IPS-18a (cell line): ENCODE measurements around the gene JAKMIP1.

ENCODE experiments used
- H3K27ac ChIP-seq: one replicate; pipeline ENCODE4 v1.5.1; 2013; ENCODE audit warnings: low read length
- H3K27me3 ChIP-seq: one replicate; pipeline ENCODE4 v1.6.1; 2013; ENCODE audit warnings: mild to moderate bottlenecking, low read length; ENCODE audit not compliant: control insufficient read depth, insufficient read depth
- H3K36me3 ChIP-seq: one replicate; pipeline ENCODE4 v1.6.1; 2013; ENCODE audit warnings: low read depth, low read length; ENCODE audit not compliant: control insufficient read depth
- H3K4me1 ChIP-seq: one replicate; pipeline ENCODE4 v1.6.1; 2013; ENCODE audit warnings: low read depth, low read length; ENCODE audit not compliant: control insufficient read depth
- H3K4me3 ChIP-seq: one replicate; pipeline ENCODE4 v1.5.1; 2013; ENCODE audit warnings: low read length
- H3K9ac ChIP-seq: one replicate; pipeline ENCODE4 v1.6.1; 2013; ENCODE audit warnings: mild to moderate bottlenecking, low read length, moderate library complexity
- H3K9me3 ChIP-seq: one replicate; pipeline ENCODE4 v1.6.1; 2013; ENCODE audit warnings: low read depth, low read length; ENCODE audit not compliant: control insufficient read depth

JAKMIP1 gene

DNA sequence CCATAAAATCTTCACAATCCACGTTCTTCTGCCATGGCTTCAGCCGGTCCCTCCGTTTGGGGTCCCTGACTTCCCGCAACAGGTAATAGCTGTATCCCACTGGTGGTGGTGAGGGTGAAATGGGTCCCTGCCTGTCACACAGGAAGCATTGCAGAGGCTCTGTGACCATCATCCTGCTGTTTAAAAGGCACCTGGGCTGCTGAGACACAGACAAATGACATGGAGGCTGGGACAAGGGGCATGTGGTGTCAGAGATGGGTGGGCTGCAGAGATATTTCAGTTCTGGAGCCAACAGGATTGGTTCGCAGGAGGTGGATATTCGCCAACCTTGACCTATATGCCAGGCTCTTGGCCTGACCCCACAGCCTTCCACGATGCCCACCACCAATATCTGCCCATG lies 82.1 kb downstream of the JAKMIP1 start:
- no peaks in the 10 kb centered on the region for H3K36me3 ChIP-seq
- H3K4me1 ChIP-seq: peaks cover 19% of the 10 kb centered on the region
- H3K9ac ChIP-seq: no peak overlapping the region
- H3K9me3 ChIP-seq: no peaks in the 10 kb centered on the region
- peaks cover 7% of the 10 kb centered on the region for H3K27me3 ChIP-seq
- no peak overlapping the region for H3K4me3 ChIP-seq
- no peak overlapping the region for H3K27ac ChIP-seq

DNA sequence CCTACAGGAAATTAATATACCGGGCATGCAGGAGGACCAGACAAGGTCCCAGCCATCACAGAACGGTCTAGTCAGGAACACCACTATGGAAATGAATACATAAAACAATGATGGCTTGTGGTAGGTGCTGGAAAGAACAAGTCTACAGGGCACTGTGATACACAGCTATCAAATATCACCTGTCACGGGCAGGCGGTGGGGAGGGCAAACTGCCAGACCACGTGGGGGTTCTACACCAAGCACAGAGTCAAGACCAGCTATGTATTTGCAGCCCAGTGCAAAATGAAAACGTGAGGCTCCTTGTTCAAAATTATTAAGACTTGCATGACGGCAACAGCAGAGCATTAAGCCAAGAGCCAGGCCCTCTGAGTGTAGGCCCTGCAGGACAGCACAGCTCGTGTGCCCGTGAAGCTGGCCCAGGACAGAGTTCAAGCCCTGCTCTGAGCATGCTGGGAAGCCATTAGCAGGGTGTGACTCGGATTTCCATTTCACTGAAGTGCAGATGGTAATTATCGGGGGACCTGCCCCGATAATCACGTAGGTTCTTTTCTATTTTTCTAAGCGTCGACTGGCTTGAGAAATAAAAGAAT lies 83.6 kb downstream of the JAKMIP1 start:
- no peaks in the 10 kb centered on the region for H3K36me3 ChIP-seq
- H3K4me3 ChIP-seq: peak overlapping the region; percentile 18
- peaks cover 19% of the 10 kb centered on the region for H3K4me1 ChIP-seq
- peaks cover 7% of the 10 kb centered on the region for H3K27me3 ChIP-seq
- no peaks in the 10 kb centered on the region for H3K9me3 ChIP-seq
- H3K9ac ChIP-seq: no peak overlapping the region
- no peak overlapping the region for H3K27ac ChIP-seq

DNA sequence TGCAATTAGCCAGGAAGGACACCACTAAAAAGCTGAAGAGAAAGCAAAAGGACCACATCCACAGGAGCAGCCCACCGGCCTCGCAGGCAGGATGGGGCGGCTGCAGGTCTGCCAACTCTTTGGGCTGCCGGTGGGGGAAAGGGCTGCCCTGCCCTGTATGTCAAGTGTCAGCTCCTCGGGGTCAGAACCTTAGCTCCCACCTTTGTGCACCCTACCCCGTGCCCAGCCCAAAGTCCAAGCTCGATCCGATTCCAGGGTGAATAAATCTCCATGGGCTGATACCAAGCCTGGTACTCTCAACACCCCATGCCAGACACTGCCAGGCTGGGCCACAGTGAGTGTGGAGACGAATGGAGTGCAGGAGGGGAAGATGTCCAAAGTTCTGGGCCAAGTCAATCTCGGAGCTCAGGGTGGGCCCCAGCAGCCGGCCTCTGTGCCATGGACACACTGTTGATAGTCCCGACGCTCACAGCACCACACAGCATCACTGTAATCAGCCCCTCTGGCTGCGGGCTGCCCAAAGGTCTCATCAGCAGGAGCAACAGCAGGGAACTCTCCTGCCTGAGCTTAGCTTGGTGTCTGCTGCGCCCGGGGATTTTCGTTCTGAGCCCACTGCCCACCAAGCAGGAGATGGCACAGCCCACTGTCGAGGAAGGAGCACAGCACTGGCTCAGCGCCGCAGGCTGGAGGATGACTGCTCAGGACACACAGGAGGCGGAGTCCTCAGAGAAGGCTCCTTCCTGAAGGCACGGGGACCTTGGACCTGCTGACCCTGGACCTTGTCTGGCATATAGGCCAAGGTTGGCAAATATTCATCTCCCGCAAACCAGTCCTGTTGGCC lies 84.4 kb downstream of the JAKMIP1 start:
- H3K4me1 ChIP-seq: peaks cover 19% of the 10 kb centered on the region
- no peaks in the 10 kb centered on the region for H3K9me3 ChIP-seq
- H3K27ac ChIP-seq: no peak overlapping the region
- H3K27me3 ChIP-seq: peaks cover 7% of the 10 kb centered on the region
- H3K9ac ChIP-seq: no peak overlapping the region
- H3K4me3 ChIP-seq: no peak overlapping the region
- H3K36me3 ChIP-seq: no peaks in the 10 kb centered on the region

GRCh38 chr4:6115342-6115741 lies 85.0 kb downstream of the JAKMIP1 start:
- Histone ChIP-seq H3K36me3 (no peaks in the 10 kb centered on the region), H3K9ac (no peak overlapping the region), H3K9me3 (no peaks in the 10 kb centered on the region), H3K4me1 (peaks cover 19% of the 10 kb centered on the region), H3K27me3 (peaks cover 7% of the 10 kb centered on the region), H3K4me3 (no peak overlapping the region), H3K27ac (no peak overlapping the region)

DNA sequence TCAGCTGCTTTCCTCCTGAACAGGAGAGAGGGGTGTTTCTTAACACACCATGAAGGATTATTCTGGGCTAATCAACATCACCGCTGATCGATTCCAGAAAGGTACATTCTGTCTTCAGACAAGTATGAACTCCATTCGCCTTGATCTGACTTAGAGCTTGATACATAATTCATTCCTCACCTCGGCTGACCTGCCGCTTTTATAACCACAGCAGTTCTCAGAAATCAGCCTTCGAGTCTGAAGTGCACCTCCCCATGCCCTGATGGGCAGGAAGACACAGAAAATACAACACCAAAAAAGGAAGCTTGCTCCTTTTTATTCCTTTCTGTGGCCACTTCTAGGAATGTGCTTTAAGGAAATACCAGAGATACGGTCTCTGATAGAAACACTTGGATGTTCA lies 85.7 kb downstream of the JAKMIP1 start:
- Histone ChIP-seq H3K27me3 (peaks cover 7% of the 10 kb centered on the region), H3K4me1 (peaks cover 19% of the 10 kb centered on the region), H3K27ac (no peak overlapping the region), H3K36me3 (no peaks in the 10 kb centered on the region), H3K9me3 (no peaks in the 10 kb centered on the region), H3K9ac (no peak overlapping the region), H3K4me3 (no peak overlapping the region)

DNA sequence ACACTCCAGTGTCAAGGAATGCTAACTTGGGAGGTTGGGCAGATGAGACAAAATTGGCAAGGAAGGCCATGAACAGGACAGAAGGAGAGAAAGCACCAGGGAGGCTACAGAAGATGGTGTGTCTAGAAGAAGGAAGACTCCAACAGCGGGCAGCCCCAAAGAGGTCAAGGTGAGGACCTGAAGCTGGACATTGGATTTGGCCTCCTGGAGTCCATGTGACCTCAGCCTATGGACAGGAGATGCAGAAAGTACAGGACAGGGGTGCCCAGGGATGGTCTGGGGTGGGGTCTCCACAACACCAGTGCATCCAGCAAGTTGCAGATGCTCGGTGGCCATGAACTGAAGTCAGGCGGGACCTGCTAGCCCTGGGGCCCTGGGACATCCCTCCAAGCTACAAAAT lies 86.2 kb downstream of the JAKMIP1 start:
- peaks cover 7% of the 10 kb centered on the region for H3K27me3 ChIP-seq
- no peak overlapping the region for H3K27ac ChIP-seq
- no peaks in the 10 kb centered on the region for H3K9me3 ChIP-seq
- no peak overlapping the region for H3K4me3 ChIP-seq
- H3K4me1 ChIP-seq: peaks cover 19% of the 10 kb centered on the region
- no peak overlapping the region for H3K9ac ChIP-seq
- no peaks in the 10 kb centered on the region for H3K36me3 ChIP-seq

GRCh38 chr4:6113641-6114040 lies 86.7 kb downstream of the JAKMIP1 start:
- Histone ChIP-seq H3K9me3 (no peaks in the 10 kb centered on the region), H3K4me1 (peaks cover 16% of the 10 kb centered on the region), H3K36me3 (no peaks in the 10 kb centered on the region), H3K9ac (no peak overlapping the region), H3K27me3 (peaks cover 5% of the 10 kb centered on the region), H3K4me3 (no peak overlapping the region), H3K27ac (no peak overlapping the region)

GRCh38 chr4:6112606-6113290 lies 87.6 kb downstream of the JAKMIP1 start:
- H3K9me3 ChIP-seq: no peaks in the 10 kb centered on the region
- no peak overlapping the region for H3K4me3 ChIP-seq
- no peak overlapping the region for H3K9ac ChIP-seq
- H3K36me3 ChIP-seq: no peaks in the 10 kb centered on the region
- peaks cover 10% of the 10 kb centered on the region for H3K4me1 ChIP-seq
- H3K27ac ChIP-seq: no peak overlapping the region
- H3K27me3 ChIP-seq: no peaks in the 10 kb centered on the region

DNA sequence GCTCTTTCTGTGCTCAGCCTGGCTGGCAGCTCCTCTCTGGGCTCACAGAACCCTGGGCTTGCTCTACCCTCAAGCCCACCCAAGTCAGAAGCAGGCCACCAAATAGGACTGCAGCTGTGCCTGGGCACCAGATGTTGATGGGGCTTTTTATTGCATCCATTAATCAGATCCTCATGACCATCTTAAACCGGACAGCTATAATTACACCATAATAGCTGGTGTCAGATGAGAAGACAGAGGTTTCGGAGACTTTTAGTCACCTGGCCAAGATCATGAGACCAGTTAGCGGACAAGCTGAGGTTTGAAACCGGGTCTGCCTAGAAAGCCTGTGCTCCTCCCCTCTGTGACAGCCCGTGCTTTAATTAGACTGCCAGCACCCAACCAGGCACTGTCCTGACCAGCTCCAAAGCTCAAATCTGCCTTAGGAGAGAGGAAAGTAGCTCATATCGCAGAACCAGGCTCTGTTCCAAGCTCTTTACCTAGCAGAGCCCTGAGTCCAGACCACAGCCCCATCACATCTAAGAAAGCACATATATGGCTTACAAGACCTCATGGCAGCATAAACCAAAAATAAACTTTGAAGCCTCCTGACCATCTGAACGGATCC lies 88.9 kb downstream of the JAKMIP1 start:
- H3K27me3 ChIP-seq: no peaks in the 10 kb centered on the region
- H3K36me3 ChIP-seq: no peaks in the 10 kb centered on the region
- no peak overlapping the region for H3K27ac ChIP-seq
- H3K9ac ChIP-seq: no peak overlapping the region
- H3K4me3 ChIP-seq: no peak overlapping the region
- peaks cover 2% of the 10 kb centered on the region for H3K4me1 ChIP-seq
- no peaks in the 10 kb centered on the region for H3K9me3 ChIP-seq

GRCh38 chr4:6110681-6111353 lies 89.5 kb downstream of the JAKMIP1 start:
- Histone ChIP-seq H3K9ac (no peak overlapping the region), H3K4me1 (no peaks in the 10 kb centered on the region)

More at GRCh38 chr4:6110681-6111353, 89.5 kb downstream of the JAKMIP1 start:
- no peaks in the 10 kb centered on the region for H3K9me3 ChIP-seq
- H3K4me3 ChIP-seq: no peak overlapping the region
- H3K27me3 ChIP-seq: no peaks in the 10 kb centered on the region
- H3K27ac ChIP-seq: no peak overlapping the region
- no peaks in the 10 kb centered on the region for H3K36me3 ChIP-seq
